MM.1S (cell line): ENCODE measurements around the gene SLC25A1.

Experiments
- EZH2phosphoT487 ChIP-seq: fragments of 300-600 bp; sonication (generic); IDR thresholded peaks from 2 replicates; pipeline ENCODE4 v1.6.1; 2018; ENCODE audit warnings: antibody characterized with exemption, low read length
- TF ChIP-seq, protein P1 (sequence below): fragments of 300-600 bp; sonication (generic); IDR thresholded peaks from 2 replicates; pipeline ENCODE4 v1.5.1; 2016; ENCODE audit warnings: antibody characterized with exemption, low read length, mixed read lengths

DNA sequence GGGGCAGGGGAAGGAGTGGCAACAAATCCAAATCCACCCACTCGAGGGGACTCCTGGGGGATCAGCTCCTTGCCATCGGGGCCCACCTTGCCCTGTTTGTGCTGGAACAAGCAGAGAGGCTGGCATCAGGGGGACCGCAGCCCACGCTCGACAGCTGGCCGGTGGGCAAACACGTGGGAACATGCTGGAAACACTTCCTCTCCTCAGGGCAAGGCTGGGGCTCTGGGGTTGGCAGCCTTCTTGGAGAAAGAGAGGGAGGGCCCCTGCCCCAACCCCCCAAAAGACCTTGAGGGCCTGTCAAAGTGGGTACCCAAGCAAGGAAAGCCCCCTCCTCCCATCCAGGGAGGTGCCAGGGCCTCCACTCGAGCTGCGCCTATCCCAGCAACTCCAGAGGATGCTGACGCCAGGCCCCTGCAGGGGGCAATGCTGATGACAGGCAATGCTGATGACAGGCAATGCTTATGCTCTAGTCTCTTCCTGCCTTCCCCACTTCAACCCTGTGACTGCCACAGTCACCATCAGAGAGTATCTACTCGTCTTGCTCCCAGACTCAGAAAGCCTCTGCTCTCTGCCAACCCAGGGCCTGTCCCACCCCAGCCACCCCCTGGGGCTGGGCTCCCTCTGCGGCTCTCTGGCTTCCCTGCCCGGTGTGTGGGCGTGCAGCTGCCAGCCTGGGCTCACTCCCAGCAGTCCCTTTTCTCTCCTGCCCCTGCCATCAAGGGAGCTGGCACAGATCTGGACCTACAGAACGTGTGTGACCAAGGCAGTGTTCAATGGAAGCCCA is 40.1 kb downstream of the SLC25A1 start:
- TF ChIP-seq EZH2phosphoT487 = no peak
- TF ChIP-seq, protein P1, sequence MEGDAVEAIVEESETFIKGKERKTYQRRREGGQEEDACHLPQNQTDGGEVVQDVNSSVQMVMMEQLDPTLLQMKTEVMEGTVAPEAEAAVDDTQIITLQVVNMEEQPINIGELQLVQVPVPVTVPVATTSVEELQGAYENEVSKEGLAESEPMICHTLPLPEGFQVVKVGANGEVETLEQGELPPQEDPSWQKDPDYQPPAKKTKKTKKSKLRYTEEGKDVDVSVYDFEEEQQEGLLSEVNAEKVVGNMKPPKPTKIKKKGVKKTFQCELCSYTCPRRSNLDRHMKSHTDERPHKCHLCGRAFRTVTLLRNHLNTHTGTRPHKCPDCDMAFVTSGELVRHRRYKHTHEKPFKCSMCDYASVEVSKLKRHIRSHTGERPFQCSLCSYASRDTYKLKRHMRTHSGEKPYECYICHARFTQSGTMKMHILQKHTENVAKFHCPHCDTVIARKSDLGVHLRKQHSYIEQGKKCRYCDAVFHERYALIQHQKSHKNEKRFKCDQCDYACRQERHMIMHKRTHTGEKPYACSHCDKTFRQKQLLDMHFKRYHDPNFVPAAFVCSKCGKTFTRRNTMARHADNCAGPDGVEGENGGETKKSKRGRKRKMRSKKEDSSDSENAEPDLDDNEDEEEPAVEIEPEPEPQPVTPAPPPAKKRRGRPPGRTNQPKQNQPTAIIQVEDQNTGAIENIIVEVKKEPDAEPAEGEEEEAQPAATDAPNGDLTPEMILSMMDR = no peak
